NB4 (cell line): ENCODE results near the gene SPARC.

Experiments
- POLR2A ChIP-seq: IDR thresholded peaks from 2 replicates; pipeline ENCODE4 v1.6.1; 2011; ENCODE audit warnings: mild to moderate bottlenecking; ENCODE audit not compliant: insufficient read length; ENCODE audit errors: extremely low read depth
- TF ChIP-seq, protein P1 (sequence below): IDR thresholded peaks from one replicate; pipeline ENCODE4 v1.5.1; 2012; ENCODE audit warnings: low read depth, low read length

DNA sequence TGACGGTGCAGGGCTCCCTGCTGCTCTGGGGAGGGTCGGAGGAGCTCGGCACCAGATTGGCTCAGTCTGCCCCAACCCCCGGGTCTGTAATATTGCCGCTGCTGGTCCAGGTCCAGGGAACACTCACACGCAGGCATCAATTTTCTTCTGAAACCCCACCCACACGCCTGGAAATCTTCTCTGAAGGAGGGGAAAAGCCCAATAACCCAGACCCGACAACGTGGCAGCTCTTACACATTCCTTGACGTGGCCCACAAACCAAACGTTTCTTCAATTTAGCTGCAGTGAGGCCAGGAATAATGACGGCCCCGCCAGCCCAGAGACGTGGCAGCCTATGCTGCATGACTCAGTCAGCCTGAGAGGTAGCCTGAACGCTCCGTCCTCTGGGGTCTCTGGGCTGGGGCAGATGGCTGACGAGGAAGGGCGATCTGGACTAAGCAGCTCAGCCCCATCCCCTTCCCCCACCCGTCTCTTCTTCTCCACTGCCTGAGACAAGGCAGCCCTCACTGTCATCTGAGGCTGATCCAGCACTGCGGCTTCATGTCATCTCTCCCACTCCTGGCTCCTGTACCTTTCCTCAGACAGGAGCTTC is 9.9 kb upstream of the SPARC start:
- TF ChIP-seq, protein P1, sequence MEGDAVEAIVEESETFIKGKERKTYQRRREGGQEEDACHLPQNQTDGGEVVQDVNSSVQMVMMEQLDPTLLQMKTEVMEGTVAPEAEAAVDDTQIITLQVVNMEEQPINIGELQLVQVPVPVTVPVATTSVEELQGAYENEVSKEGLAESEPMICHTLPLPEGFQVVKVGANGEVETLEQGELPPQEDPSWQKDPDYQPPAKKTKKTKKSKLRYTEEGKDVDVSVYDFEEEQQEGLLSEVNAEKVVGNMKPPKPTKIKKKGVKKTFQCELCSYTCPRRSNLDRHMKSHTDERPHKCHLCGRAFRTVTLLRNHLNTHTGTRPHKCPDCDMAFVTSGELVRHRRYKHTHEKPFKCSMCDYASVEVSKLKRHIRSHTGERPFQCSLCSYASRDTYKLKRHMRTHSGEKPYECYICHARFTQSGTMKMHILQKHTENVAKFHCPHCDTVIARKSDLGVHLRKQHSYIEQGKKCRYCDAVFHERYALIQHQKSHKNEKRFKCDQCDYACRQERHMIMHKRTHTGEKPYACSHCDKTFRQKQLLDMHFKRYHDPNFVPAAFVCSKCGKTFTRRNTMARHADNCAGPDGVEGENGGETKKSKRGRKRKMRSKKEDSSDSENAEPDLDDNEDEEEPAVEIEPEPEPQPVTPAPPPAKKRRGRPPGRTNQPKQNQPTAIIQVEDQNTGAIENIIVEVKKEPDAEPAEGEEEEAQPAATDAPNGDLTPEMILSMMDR, result no peak
- TF ChIP-seq POLR2A, result no peak
